Left cardiac atrium (tissue), 4 donors: Measurements from ENCODE around the gene ANKEF1. TPM values are rescaled to one million over a fixed set of nuclear protein-coding genes. Genes with fewer than 3 reads are reported as not detected.
"Not testable (repeated sequence)": the region's sequence is repeated elsewhere in the genome, so short reads cannot be mapped to it uniquely, and the experiment has no call there.

ENCODE experiments used
- ATAC-seq, 2 donors: fragments of 200-7000 bp; cut with Tn5 transposase; one replicate each; pipeline ENCODE4 v1.9.1; 2020; ENCODE audit warnings: mild to moderate bottlenecking in 2 of 2, moderate library complexity in 2 of 2
- DNase-seq: peaks from one replicate; pipeline ENCODE4 v3.0.0-alpha.2; 2020
- intact Hi-C, 2 donors: fragments of 100-400 bp; cut with DNase I; formaldehyde crosslinking; loops; one replicate each; pipeline versions ENCODE4 v1.14.1 to v1.15.1; 2022 to 2023
- total RNA-seq, 2 donors: library from RNA; stranded (reverse); fragmentation: NEBNext Ultra II Directional; extraction: Animal tissue kit (Norgen Biotek cat#: 25700); gene quantifications; one replicate each; pipeline ENCODE4 v1.2.1, GENCODE V29; 2021
- donor health status: DM: no; HTN: yes; CAD: no.
- donor health status: DM: no; HTN: yes; CAD: no; lungs with severe emphysema.
- donor health status: DM: yes; HTN: yes; CAD: no.
- donor health status: Dilated cardiomyopathy.

ANKEF1 gene
- total RNA-seq, 2 donors from 2014 or later = 2.3 to 2.5 TPM

DNA sequence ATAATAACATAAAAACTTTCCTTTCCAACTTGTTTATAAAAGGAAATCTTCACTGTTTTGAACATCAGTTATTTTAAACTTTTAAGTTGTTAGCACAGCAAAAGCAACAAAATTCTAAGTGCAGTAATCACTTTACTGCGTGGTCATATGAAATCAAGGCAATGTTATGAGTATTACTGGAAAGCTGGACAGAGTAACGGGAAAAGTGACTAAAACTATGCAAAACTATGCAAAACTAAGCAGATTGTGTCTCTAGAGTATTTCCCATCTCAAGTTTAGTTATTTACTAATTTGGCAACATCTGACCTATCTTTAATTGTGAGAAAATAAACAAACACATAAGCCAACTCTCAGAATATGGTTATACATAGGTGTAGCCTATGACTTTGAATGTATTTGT is 10.9 kb upstream of the ANKEF1 start:
- ATAC-seq = no peak
- no peak for DNase-seq
- intact Hi-C loops = no loop called here

DNA sequence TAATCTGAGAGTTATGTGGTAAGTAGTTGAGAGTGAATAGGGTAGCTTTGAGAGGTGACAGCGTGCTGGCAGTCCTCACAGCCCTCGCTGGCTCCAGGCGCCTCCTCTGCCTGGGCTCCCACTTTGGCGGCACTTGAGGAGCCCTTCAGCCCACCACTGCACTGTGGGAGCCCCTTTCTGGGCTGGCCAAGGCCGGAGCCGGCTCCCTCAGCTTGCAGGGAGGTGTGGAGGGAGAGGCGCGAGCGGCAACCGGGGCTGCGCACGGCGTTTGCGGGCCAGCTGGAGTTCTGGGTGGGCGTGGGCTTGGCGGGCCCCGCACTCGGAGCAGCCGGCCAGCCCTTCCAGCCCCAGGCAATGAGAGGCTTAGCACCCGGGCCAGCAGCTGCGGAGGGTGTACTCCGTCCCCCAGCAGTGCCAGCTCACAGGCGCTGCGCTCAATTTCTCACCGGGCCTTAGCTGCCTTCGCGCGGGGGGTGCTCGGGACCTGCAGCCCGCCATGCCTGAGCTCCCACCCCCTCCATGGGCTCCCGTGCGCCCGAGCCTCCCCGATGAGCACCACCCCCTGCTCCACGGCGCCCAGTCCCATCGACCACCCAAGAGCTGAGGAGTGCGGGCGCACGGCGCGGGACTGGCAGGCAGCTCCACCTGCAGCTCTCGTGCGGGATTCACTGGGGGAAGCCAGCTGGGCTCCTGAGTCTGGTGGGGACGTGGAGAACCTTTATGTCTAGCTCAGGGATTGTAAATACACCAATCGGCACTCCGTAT is 3.2 kb upstream of the ANKEF1 start:
- intact Hi-C loops, ATAC-seq, DNase-seq: not testable (repeated sequence)

DNA sequence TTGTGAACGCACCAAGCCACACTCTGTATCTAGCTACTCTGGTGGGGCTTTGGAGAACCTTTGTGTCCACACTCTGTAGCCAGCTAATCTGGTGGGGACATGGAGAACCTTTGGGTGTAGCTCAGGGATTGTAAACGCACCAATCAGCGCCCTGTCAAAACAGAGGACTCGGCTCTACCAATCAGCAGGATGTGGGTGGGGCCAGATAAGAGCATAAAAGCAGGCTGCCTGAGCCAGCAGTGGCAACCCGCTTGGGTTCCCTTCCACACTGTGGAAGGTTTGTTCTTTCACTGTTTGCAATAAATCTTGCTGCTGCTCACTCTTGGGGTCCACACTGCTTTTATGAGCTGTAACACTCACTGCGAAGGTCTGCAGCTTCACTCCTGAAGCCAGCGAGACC is 2.5 kb upstream of the ANKEF1 start:
- ATAC-seq, intact Hi-C loops, DNase-seq: not testable (repeated sequence)

DNA sequence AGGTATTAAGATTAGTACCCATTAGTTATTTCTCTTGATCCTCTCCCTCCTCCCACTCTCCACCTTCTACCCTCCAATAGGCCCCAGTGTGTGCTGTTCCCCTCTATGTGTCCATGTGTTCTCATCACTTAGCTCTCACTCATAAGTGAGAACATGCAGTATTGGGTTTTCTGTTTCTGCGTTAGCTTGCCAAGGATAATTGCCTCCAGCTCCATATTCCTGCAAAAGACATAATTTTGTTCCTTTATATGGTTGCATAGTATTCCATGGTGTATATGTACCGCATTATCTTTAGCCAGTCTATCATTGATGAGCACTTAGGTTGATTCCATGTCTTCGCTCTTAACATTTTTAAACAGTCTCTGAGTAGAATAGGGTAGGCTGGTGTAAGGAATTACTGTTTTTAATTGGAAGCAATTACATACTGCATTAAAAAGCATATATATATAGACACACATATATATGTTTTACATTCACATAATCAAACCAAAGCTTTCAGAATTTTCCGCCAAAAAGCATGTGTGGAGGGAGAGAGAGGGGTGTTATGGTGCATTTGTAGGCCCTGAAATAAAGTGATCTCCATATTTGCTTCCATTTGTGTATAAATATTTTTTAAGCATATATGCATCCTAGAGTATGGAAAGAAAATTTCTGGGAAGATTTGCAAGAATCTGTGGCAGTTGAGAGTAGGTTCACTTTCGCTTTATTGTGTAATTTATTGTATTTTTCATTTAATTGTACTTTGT is 709 bp upstream of the ANKEF1 start:
- ATAC-seq (no peak), DNase-seq (no peak)
- intact Hi-C loops = no loop called here

DNA sequence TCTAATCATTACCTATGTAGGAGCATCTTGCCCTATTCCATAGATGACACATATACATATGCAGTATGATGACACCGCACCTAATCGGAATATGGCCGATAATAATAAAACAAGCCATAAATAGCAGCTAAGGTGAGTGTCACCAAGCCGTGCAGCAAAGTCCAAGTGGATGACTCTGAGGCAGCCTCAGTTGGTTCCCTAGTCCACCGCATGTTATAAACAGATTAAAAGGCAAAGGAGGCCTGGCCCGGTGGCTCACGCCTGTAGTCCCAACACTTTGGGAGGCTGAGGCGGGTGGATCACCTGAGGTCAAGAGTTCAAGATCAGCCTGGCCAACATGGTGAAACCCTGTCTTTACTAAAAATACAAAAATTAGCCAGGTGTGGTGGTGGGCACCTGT is 1.5 kb downstream of the ANKEF1 start:
- ATAC-seq, DNase-seq, intact Hi-C loops: not testable (repeated sequence)

DNA sequence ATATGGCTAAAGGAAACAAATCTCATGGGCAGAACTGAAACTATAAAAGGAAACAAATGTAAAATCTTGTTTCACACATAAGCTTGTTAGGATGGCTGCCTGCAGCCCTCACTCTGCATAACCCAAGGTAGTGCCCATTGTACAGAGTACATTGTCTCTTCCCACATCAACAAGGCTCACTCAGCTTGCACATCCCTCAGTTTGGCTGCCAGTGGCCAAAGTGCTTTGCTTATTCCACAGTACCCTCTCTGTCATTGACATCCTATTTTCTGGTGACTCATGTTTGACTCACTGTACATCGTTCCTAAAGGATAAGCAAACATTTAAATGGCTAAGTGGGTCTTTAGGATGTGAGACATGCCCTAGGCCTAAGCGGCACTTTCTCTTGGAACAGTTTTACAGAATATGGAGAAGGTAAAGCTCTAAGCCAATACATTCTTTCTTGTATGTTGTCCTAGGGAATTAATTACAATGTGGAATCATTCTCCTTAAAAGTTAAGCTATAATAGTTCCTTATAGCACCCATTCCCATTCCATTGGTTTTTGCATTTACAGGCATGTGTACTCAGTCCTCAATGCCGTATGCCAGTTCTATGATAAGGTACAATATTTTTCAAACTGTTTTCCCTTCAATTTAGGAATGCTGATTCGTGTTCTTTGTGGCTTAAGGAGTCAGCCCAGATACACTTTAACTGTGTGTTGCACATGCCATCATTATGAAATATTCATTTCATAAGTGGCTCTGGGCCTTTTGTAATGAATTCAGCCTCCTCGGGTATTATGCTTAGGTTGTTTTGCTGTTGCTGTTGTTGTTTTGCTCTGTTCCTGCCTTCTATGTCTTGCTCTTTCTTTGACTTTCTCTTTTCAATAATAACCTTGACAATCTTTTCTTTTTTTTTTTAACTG is 5.5 kb downstream of the ANKEF1 start:
- intact Hi-C loops = no loop called here
- ATAC-seq = no peak
- no peak for DNase-seq

DNA sequence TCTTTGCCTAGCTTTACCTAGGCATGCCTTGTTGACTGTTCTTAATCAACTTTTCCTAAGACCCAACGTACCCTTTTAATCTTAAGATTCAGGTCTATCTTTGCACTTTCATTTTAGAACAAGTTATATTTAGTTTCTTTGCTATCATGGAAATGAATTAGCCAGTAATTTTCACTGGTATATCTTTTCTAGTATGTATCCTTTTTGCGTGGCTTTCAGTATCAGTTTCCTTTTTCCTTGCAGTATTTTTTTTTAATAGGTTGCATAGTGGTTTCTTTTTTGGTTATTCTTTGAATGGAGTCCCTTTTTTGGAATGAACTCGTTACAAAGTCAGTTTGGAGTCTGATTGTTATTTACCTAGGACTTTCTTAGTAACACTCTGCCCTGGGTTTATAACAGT is 7.3 kb downstream of the ANKEF1 start:
- ATAC-seq (no peak), DNase-seq (no peak)
- intact Hi-C loops = no loop called here

DNA sequence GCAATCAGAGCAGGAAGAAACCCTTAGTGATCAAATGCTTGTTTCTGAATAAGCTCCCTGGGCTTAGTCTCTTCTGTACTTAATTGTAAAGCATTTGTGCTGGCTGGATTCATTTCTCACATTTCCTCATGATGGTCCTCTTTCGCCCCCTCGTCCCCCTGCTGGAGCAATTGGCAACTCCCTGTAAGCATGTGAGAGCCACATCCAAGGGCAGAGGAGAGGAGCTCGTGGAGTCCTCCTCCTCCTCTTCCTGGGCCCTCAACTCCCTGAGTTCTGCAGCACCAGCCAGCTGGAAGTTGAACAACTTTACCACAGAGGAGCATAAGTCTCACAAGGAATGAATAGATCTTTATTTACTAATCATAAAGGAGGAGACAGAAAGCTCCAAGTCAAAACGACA is 12.6 kb downstream of the ANKEF1 start:
- DNase-seq (no peak), ATAC-seq (no peak)
- intact Hi-C loops = no loop called here

DNA sequence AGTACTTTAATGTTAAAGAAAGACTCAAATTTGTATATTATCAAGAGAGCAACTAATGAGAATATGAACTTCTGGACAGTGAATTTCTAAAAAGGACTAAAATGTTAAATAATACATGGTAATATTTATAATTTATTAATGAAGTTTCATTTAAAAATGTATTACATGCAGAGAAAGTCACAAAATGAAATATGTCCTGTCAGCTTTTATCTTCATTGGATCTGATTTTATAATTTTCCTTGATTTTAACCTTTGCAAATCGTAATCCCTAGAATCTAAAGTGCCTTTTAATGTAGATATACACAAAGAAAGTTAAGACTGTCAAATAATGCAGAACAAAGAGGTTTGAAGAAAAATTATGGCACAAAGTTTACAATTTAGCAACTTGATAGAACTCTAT is 16.4 kb downstream of the ANKEF1 start:
- intact Hi-C loops = no loop called here
- ATAC-seq = no peak

DNA sequence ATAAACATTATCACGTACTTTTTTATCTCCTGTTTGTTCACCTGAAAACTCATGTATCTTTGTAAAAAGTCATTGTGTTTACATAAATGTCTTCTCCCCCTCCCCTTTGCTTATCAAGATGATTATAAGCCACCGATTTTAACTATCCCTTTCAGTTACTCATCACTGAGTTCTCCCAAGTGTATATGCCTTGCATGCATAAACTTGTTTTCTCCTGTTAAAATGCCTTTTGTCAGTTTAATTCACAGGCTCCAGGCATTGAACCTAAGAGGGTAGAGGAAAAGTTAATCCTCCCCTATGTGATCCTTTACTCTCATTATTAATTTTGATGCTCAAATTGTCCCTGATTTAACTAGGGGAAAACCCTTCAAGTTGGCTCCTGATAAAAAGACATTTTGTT is 24.2 kb downstream of the ANKEF1 start:
- intact Hi-C loops = no loop called here
- DNase-seq (no peak), ATAC-seq (no peak)

More for the DNA sequence above, 16.4 kb downstream of the ANKEF1 start:
- DNase-seq = no peak

DNA sequence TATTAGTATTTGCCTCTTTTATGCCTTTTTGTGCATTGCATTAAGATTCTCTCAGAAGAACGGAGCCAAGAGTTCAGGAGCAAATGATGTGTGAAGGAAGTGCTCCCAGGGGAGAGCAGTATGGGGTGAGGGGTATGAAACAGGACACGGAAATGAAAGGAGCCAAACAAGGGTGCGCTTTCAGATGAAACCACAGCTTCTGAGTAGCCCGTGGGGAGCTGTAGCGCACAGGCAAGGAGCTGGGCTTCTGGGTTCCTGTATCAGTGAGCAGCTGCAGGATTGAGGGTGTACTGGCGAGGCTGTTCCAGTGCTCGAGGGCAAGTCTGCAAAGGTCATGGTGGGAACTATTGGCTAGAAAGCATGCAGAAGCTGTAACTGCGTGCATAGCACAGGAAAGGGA is 25.4 kb downstream of the ANKEF1 start:
- no peak for ATAC-seq
- intact Hi-C loops = no loop called here
- no peak for DNase-seq

DNA sequence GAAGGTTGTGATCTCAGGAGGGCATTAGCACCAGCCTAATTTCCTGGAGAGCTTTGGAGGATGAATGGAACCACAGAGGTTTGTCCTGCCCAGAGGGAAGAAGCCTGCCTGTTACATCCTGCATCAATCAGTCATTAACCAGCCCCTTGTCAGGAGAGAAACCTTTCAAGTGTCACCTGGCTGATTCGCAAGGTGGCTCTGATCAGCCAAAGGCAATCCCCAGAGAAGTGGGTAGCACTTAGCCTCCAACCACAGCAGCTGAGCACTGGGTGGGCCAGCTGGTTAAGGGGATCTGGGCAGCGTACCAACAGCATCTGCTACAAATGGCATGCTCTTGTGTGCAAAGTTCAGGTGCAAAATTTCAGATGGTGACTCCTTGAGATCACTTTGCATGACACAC is 26.9 kb downstream of the ANKEF1 start:
- intact Hi-C loops = no loop called here
- ATAC-seq (no peak), DNase-seq (no peak)

DNA sequence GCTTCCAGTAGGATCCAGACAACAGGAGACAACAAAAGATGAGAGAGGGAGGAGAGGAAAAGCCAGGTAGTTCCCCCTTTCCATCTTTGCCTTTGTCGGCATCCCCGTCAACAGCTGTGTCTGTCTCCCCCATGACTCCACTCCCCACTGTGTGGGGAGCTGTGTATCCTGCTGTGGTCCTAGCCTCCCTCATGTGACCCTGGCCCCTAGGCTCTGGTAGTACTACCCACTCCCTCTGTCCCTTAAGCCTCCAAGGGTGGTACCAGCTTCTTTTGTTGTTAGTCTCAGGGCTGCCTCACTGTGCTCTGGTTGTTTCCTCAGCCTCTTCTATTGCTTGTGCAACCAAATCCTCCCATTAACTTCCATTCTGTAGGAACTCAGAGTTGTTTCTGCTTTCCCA is 28.7 kb downstream of the ANKEF1 start:
- ATAC-seq (no peak), DNase-seq (no peak)
- intact Hi-C loops = no loop called here

DNA sequence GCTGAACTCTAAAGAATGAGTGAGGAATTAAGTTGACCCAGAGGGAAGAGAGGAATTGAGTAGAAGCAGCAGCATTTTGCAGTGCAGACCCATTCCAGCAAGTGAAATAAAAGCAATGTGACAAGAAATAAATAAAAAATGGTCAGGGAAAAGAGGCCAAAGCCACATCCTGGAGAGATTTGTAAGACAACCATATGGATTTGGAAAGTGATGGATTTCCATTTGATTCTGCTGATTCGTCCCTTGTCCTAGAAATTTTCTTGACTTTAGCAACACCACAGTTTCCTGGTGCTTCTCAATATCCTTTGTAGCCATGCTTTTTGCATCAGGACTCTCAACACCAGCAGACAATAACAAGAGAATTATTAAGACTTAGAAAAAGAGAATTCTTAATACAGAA is 29.8 kb downstream of the ANKEF1 start:
- DNase-seq = no peak
- intact Hi-C loops = no loop called here
- ATAC-seq = no peak

DNA sequence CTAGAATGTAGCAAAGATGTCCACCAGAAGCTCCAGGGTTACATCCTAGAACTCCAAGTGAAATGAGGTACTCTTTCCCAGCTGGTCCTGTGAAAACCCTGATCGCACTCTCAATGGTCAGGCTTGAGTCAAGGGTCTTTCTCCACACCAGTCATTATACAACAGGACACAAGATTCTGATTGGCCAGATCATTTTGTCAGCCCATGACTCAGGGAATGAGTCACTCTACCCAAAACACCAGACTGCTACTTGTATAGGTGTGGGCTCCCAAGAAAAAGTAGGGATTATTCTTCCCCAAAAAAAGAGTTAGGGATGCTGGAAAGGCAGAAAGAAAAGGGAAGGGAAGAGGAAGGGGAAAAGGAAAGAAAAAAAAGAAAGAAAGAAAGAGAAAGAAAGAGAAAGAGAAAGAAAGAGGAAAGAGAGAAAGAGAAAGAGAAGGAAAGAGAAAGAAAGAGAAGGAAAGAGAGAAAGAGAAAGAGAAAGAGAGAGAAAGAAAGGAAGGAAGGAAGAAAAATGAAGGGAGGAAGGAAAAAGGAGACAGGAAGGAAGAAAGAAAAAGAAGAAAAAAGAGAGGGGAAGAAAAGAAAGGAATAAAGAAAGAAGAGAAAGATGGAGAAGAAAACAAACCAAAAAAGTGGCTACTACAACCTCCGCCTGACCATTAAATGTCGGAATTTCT is 30.5 kb downstream of the ANKEF1 start:
- DNase-seq (no peak), ATAC-seq (no peak)
- intact Hi-C loops = no loop called here

DNA sequence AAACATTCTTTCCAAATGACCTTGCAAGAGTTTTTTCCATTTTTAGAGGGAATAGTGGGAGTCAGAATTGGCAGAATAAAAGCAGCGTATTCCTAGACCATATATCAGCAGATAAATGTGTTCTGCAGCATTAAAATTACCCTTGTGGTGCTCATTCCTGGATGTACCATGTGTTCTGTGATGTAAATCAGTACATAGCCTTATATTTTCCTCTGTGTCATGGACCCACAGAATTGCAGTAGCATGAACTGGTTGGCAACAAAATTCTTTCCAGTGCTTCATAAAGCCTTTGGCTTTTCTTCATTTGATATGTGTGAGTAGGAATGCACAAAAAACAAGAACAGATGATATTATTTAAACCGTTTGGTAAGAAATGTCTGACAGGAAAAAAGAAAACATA is 32.5 kb downstream of the ANKEF1 start:
- DNase-seq (no peak), ATAC-seq (no peak)
- intact Hi-C loops = no loop called here

DNA sequence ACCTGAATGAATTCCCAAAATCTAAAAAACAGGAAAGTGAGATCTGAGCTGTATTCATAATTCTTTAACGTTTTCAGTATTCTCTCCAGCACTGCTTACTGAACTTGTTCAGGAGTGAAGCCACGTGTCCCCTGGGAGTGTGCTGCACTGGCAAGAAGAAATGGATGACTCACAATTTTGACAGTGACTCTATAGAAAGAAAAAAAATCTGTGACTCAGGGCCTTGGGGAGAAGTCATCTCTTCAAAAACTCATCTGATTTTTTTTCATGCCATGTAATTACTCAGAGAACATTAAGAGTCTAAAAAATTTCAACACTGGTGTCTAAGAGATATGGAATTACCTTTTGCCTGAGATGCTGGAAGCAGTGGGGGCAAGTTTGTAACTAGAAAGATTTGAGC is 39.7 kb downstream of the ANKEF1 start:
- peak in 1 of 2 donors; percentile 78 for ATAC-seq

DNA sequence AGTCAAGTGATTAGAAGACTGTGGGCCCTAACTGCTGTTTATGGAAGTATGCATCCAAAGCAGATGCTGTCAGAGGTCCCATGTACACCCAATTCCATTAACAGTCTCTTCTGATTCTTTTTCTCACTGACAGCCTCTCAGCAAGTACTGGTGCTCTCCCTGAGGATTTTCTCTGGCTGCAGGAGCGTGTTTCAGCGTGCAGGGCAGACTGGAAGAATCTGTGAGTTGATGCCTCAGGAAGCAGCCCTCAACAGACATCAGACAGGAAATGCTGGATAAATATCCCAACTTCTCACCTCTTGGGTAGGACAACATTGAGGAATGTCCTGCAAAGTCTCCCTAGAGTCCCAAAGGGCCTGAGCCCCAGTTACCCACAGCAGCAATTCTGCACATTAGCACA is 40.8 kb downstream of the ANKEF1 start:
- DNase-seq (no peak), ATAC-seq (no peak)
- intact Hi-C loops = no loop called here

More for the DNA sequence above, 39.7 kb downstream of the ANKEF1 start:
- intact Hi-C loops = no loop called here
- DNase-seq = peak; percentile 41
